ENCODE data around the gene MFAP4.
"Not testable (repeated sequence)": the region's sequence is repeated elsewhere in the genome, so short reads cannot be mapped to it uniquely, and the experiment has no call there.

MFAP4 gene

DNA sequence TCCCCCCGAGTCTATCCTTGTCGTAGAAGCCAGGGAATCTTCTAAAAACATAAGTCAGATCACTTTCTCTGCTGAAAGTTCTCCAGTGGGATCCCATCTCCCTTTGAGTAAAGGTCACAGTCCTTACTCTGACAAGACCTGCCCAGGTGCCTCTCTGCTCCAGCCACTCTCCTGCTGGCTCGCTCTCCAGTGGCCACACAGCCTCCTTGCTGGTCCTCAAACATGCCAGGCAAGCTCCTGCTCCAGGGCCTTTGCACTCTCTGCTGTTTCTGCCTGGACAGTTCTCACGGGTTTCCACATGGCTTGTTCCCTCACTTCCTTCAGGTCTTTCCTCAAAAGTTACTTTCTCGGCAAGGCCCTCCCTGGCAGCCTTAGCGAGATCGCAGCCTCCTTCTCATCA, 27.8 kb downstream of the MFAP4 start:
- TF ChIP-seq, protein P1, sequence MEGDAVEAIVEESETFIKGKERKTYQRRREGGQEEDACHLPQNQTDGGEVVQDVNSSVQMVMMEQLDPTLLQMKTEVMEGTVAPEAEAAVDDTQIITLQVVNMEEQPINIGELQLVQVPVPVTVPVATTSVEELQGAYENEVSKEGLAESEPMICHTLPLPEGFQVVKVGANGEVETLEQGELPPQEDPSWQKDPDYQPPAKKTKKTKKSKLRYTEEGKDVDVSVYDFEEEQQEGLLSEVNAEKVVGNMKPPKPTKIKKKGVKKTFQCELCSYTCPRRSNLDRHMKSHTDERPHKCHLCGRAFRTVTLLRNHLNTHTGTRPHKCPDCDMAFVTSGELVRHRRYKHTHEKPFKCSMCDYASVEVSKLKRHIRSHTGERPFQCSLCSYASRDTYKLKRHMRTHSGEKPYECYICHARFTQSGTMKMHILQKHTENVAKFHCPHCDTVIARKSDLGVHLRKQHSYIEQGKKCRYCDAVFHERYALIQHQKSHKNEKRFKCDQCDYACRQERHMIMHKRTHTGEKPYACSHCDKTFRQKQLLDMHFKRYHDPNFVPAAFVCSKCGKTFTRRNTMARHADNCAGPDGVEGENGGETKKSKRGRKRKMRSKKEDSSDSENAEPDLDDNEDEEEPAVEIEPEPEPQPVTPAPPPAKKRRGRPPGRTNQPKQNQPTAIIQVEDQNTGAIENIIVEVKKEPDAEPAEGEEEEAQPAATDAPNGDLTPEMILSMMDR (IDR thresholded peaks at IDR 0.05; ENCODE audit: low read depth, low read length, missing control alignments): no peak
- no peak for DNase-seq (ENCODE audit: low read depth)
- H3K4me3 ChIP-seq (ENCODE audit: low read depth, low read length): no peak overlapping the region
- in situ Hi-C loops (cut with HindIII; ENCODE audit: low sequenced_read_pairs): no loop called here

DNA sequence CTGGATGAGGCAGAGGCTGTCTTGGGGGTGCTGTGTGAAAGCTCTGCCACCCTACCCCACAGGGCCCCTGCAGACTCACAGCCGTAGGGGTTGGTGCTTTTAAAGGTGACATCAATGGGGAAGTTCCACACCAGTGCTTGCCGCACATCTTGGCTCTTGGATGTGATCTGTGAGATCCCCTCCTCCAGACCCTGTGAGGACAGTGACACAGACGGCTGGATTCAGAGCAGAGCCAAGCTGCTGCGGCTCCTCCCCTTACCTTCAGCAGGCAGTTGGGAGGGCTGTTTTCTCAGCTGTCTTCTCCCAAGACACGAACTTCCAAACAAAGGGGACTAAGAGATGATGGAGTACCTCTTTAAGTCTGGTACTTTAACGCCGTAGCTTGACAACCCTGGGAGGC, 29.2 kb downstream of the MFAP4 start:
- TF ChIP-seq, protein P1 (IDR thresholded peaks at IDR 0.05; ENCODE audit: low read depth, low read length, missing control alignments): no peak
- in situ Hi-C loops (cut with HindIII; ENCODE audit: low sequenced_read_pairs): no loop called here

DNA sequence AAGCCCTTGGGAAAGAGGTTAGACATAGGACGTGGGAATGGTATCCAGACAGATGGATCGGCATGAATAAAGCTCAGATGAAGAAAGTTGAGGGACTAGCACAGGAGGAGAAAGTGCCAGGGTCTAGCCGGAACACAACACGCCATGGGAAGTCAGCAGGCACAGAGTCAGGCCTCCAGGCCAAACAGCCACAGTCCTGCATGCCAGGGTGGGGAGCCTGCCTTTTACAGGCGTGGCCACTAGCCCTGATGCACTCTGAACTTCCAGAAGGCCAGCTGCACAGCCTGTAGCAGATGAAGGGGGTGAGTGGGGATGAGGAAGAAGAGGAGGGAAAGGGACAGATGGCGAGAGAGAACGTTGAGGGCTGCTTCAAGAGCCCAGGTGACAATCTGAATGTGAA, 29.6 kb downstream of the MFAP4 start:
- no peak for DNase-seq (ENCODE audit: low read depth)
- TF ChIP-seq, protein P1 (IDR thresholded peaks at IDR 0.05; ENCODE audit: low read depth, low read length, missing control alignments): no peak
- in situ Hi-C loops (cut with HindIII; ENCODE audit: low sequenced_read_pairs): no loop called here
- no peak overlapping the region for H3K4me3 ChIP-seq (ENCODE audit: low read depth, low read length)

More for the DNA sequence above, 29.2 kb downstream of the MFAP4 start:
- H3K4me3 ChIP-seq (ENCODE audit: low read depth, low read length): no peak overlapping the region
- no peak for DNase-seq (ENCODE audit: low read depth)

DNA sequence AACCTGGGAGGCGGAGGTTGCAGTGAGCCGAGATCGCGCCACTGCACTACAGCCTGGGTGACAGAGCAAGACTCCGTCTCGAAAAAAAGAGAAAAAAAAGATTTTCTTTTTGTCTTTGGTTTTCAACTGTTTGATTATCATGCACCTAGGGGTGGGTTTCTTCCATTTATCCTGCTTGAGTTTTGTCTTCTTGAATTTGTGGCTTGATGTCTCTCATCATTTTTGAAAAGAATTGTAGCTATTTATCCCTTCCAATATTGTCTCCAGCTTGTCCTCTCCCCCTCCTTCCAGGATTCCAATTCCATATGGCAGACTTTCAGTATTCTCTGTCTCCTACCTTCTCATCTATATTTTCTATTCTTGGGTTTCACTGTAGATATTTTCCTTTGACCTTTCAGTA, 32.2 kb downstream of the MFAP4 start:
- in situ Hi-C loops (cut with HindIII; ENCODE audit: low sequenced_read_pairs): no loop called here
- H3K4me3 ChIP-seq (ENCODE audit: low read depth, low read length): no peak overlapping the region
- TF ChIP-seq, protein P1 (IDR thresholded peaks at IDR 0.05; ENCODE audit: low read depth, low read length, missing control alignments): no peak
- no peak for DNase-seq (ENCODE audit: low read depth)

DNA sequence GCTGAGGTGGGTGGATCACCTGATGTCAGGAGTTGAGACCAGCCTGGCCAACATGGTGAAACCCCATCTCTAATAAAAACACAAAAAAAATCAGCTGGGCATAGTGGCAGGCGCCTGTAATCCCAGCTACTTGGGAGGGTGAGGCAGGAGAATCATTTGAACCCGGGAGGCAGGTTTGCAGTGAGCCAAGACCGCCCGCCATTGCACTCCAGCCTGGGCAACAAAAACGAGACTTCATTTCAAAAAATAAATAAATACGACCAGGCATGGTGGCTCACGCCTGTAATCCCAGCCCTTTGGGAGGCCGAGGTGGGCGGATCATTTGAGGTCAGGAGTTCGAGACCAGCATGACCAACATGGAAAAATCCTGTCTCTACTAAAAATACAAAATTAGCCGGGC, 33.6 kb downstream of the MFAP4 start:
- in situ Hi-C loops (cut with HindIII; ENCODE audit: low sequenced_read_pairs); DNase-seq (ENCODE audit: low read depth); H3K4me3 ChIP-seq (ENCODE audit: low read depth, low read length): not testable (repeated sequence)

DNA sequence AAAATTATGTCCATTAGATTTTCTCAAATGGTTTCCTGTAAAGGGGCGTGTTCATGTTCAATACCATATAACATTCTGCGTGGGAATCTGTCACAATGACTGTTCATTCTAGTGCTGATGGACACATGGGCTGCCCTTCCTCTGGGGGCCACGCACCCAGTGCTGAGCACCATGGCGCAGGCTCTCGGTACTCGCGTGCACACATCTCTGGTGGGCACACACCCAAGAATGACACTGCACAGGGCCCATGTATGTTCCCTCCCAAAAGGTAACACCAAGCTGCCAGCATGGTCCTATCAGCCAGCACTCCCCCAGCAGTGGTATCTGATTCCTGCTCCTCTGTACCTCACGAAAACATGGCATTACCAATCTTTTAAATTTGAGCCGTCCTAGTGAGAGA, 38.2 kb downstream of the MFAP4 start:
- DNase-seq (ENCODE audit: low read depth): no peak
- TF ChIP-seq, protein P1 (IDR thresholded peaks at IDR 0.05; ENCODE audit: low read depth, low read length, missing control alignments): no peak
- in situ Hi-C loops (cut with HindIII; ENCODE audit: low sequenced_read_pairs): no loop called here

DNA sequence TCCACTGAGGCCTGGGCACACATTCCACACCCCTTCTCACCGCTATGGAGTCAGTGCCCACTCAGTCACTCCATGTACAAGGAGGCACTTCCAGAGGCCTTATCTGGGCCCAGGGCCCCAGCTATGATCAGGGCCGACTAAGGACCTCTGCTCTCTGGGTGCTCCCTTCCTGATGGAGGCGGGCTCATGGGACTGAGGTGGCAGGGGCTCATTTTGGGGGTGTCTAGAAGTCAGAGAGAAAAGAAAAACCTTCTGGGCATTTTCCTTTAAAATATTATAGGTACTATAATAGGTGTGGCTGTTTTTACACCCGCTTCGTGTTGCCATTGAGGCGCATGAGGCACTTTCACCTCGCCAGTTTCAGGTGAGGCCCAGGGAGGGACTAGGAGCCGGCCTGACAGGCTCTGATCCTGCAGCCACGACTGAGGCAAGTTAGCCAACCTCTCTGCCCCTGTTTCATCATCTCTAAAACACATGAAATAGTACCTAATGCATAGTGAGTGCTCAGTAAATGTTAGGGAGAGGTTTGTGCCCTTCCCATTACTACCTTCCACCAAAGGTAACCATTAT, 38.8 kb downstream of the MFAP4 start:
- TF ChIP-seq, protein P1 (IDR thresholded peaks at IDR 0.05; ENCODE audit: low read depth, low read length, missing control alignments): no peak
- in situ Hi-C loops (cut with HindIII; ENCODE audit: low sequenced_read_pairs): no loop called here
- H3K4me3 ChIP-seq (ENCODE audit: low read depth, low read length): no peak overlapping the region
- no peak for DNase-seq (ENCODE audit: low read depth)

More for the DNA sequence above, 38.2 kb downstream of the MFAP4 start:
- no peak overlapping the region for H3K4me3 ChIP-seq (ENCODE audit: low read depth, low read length)

All from astrocyte of the cerebellum (primary cell).